NB4 (cell line): ENCODE measurements around the gene MPHOSPH8.

Source experiments
- CTCF ChIP-seq: IDR thresholded peaks from one replicate; pipeline ENCODE4 v1.5.1; 2012; ENCODE audit warnings: low read depth, low read length
- POLR2A ChIP-seq: IDR thresholded peaks from 2 replicates; pipeline ENCODE4 v1.6.1; 2011; ENCODE audit warnings: mild to moderate bottlenecking; ENCODE audit not compliant: insufficient read length; ENCODE audit errors: extremely low read depth

DNA sequence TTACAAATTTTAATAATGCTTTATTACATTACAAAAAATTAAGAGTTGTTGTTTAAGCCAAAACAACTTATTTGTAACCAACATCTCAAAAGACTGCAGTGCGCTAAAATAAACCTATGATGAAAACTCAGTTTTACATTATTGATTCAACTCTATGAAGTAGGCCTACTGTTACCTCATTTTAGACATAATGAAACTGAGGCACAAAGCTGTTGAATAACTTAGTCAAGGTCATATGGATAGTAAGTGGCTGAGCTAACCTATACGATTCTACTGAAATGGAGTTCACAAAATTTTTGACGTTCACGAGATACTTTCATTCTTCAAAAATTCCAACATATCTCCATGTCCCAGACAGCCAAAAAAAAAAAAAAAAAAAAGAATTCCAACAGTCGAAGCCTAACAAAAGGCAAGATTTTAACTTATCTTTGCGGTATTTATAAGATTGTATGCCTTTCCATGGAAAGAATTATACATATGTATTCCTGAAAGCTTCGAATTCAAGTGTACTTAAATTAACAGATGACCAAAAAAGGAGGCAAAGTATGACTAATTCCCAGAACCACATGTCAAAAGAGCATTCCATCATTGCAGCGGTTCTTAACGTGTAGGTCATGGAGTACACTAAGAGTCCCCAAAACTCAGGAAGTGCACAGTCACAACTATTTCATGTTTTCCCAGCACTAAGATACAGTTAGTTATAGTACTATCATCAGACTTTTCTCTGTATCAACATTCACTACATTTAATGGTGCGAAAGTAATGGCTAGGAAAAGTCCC is 79.9 kb downstream of the MPHOSPH8 start:
- TF ChIP-seq CTCF (no peak), POLR2A (no peak)
